Esophagus muscularis mucosa (tissue), 4 donors: ENCODE measurements around the gene PHYHIPL. TPM values are rescaled to one million over a fixed set of nuclear protein-coding genes. Genes with fewer than 3 reads are reported as not detected.

ENCODE experiments used
- DNase-seq: peaks from one replicate; pipeline ENCODE4 v3.0.0-alpha.2; 2017; ENCODE audit errors: extremely low spot score
- H3K27ac ChIP-seq, 4 donors: fragments of 200-600 bp; sonication (generic); replicated peaks in 1 of 4; 1 replicate in 3 of 4; 2 replicates in 1 of 4; pipeline ENCODE4 v1.5.1; 2016 to 2019; ENCODE audit warnings: mild to moderate bottlenecking in 1 of 4
- H3K27me3 ChIP-seq, 4 donors: fragments of 200-600 bp; sonication (generic); one replicate each; pipeline versions ENCODE4 v1.5.1 to v1.6.0; 2016 to 2019
- H3K36me3 ChIP-seq, 4 donors: fragments of 200-600 bp; sonication (generic); one replicate each; pipeline ENCODE4 v1.5.1; 2016 to 2019
- H3K4me1 ChIP-seq, 4 donors: fragments of 200-600 bp; sonication (generic); one replicate each; pipeline ENCODE4 v1.5.1; 2016 to 2019
- H3K4me3 ChIP-seq, 4 donors: fragments of 200-600 bp; sonication (generic); 1 replicate in 2 of 4; 2 replicates in 2 of 4; pipeline ENCODE4 v1.5.1; 2016 to 2019; ENCODE audit warnings: mild to moderate bottlenecking in 4 of 4, moderate library complexity in 1 of 4
- H3K9me3 ChIP-seq, 4 donors: fragments of 200-600 bp; sonication (generic); 1 replicate in 3 of 4; 2 replicates in 1 of 4; pipeline ENCODE4 v1.5.1; 2016 to 2019
- EP300 ChIP-seq: sonication (generic); formaldehyde crosslinking; IDR thresholded peaks from one replicate; pipeline ENCODE4 v1.6.1; 2017; ENCODE audit warnings: antibody characterized with exemption
- POLR2A ChIP-seq: fragments of 450-650 bp; IDR thresholded peaks from one replicate; pipeline ENCODE4 v1.6.1; 2017; ENCODE audit warnings: antibody characterized with exemption, moderate library complexity, mild to moderate bottlenecking, low read depth
- POLR2AphosphoS5 ChIP-seq, 2 donors: sonication (generic); formaldehyde crosslinking; IDR thresholded peaks; one replicate each; pipeline ENCODE4 v1.6.1; 2017; ENCODE audit warnings: antibody characterized with exemption in 2 of 2
- WGBS: methylation state at CpG from one replicate; pipeline ENCODE4 v1.1.5; 2018; 5-methylcytosine and 5-hydroxymethylcytosine counted together
- intact Hi-C: fragments of 100-400 bp; cut with DNase I; formaldehyde crosslinking; loops from one replicate; pipeline ENCODE4 v1.15.1; 2023
- total RNA-seq, 4 donors: library from RNA; depleted of rRNA; stranded (reverse); fragments of >200 nt; gene quantifications; one replicate each; pipeline versions ENCODE4 v1.1.0 to v1.2.1, GENCODE V29; 2016
- TF ChIP-seq, protein P1 (sequence below), 3 experiments: fragments of 200-600 bp in 2 of 3; fragments of 450-650 bp in 1 of 3; sonication (generic) in 2 of 3; IDR thresholded peaks; one replicate each; pipeline ENCODE4 v1.5.1; 2017 to 2019; ENCODE audit warnings: antibody characterized with exemption in 3 of 3, mild to moderate bottlenecking in 2 of 3, moderate library complexity in 1 of 3

PHYHIPL gene
- total RNA-seq, 4 donors from 2014 or later = 0.34 to 1.7 (median 0.76) TPM

DNA sequence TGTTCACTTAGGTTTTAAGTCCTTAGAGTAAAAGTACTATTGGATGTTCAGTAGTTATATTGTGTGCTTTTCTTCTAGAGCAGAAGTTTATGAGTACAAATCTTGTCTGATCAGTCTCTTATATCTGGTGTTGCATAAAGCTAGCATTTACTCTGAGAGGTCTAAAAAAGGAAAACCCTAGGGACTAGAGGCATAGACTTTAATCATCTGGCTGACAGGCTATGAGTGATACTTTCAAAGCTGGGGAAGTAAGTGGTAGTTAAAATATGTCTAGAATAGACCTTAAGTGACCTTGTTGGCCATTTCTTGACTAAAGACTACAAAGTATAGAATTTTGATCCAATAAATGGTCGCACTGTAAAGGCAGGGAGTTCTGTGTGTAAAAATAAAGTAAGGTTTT, 32.9 kb upstream of the PHYHIPL start:
- no peak for DNase-seq
- Histone ChIP-seq H3K36me3 (no peaks in the 10 kb centered on the region), H3K9me3 (no peaks in the 10 kb centered on the region), H3K4me3 (no peak overlapping the region), H3K27me3 (no peaks in the 10 kb centered on the region), H3K4me1 (no peaks in the 10 kb centered on the region), H3K27ac (no peak overlapping the region)
- TF ChIP-seq EP300 (no peak), POLR2A (no peak), POLR2AphosphoS5 (IDR thresholded peaks at IDR 0.05) (no peak)
- TF ChIP-seq, protein P1, sequence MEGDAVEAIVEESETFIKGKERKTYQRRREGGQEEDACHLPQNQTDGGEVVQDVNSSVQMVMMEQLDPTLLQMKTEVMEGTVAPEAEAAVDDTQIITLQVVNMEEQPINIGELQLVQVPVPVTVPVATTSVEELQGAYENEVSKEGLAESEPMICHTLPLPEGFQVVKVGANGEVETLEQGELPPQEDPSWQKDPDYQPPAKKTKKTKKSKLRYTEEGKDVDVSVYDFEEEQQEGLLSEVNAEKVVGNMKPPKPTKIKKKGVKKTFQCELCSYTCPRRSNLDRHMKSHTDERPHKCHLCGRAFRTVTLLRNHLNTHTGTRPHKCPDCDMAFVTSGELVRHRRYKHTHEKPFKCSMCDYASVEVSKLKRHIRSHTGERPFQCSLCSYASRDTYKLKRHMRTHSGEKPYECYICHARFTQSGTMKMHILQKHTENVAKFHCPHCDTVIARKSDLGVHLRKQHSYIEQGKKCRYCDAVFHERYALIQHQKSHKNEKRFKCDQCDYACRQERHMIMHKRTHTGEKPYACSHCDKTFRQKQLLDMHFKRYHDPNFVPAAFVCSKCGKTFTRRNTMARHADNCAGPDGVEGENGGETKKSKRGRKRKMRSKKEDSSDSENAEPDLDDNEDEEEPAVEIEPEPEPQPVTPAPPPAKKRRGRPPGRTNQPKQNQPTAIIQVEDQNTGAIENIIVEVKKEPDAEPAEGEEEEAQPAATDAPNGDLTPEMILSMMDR (IDR thresholded peaks at IDR 0.05) = no peak
- 69% methylated on average over 1 of the region's 1 CpG for WGBS
- intact Hi-C loops = no loop called here

DNA sequence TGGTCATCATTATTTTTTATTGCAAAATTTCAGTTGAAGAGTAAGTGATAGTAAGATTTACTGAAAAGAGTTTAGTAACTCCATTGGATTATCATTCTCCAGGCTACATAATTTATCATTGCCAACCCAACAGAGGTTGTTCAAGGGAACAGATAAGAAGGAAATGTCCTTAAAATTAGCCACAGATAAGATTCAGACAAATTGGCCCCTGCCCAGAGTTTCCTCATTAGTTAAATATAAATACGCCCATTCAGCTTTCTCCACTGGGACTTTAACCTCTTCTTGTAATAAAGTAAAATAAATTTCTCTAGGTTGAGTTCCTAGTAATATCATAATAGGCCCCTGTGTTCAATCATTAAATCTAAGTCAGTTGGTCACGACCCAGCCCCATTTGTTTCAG, 27.7 kb upstream of the PHYHIPL start:
- Histone ChIP-seq H3K27me3 (no peaks in the 10 kb centered on the region), H3K27ac (no peak overlapping the region), H3K4me1 (no peaks in the 10 kb centered on the region), H3K4me3 (no peak overlapping the region), H3K9me3 (no peaks in the 10 kb centered on the region), H3K36me3 (no peaks in the 10 kb centered on the region)
- intact Hi-C loops = no loop called here
- 62% methylated on average over 2 of the region's 2 CpGs for WGBS
- no peak for TF ChIP-seq POLR2AphosphoS5 (IDR thresholded peaks at IDR 0.05)
- no peak for DNase-seq

DNA sequence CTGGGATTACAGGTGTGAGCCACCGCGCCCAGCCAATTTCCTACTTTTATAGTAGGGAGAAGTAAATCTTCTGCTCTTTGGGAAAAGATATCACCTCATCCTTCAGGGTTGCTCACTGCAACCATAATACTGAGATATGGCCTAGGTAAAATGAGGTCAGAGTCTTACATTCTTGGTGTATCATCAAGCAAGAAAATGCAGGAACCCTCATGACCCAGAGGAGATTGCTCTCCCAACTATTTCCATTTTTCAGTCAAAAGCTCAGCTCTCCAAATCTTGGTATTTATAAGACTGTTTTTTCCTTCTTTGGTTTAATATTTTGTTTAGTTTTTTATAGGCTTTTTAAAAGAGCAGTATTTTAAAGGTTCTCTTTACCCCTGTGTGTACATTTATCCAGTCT, 20.9 kb upstream of the PHYHIPL start:
- intact Hi-C loops = no loop called here
- H3K4me1 ChIP-seq = no peaks in the 10 kb centered on the region
- no peaks in the 10 kb centered on the region for H3K36me3 ChIP-seq
- WGBS = 100% methylated on average over 2 of the region's 2 CpGs
- no peak overlapping the region for H3K27ac ChIP-seq
- H3K9me3 ChIP-seq = no peaks in the 10 kb centered on the region
- no peaks in the 10 kb centered on the region for H3K27me3 ChIP-seq
- TF ChIP-seq POLR2A = no peak
- TF ChIP-seq EP300 = no peak
- TF ChIP-seq POLR2AphosphoS5 (IDR thresholded peaks at IDR 0.05) = no peak
- TF ChIP-seq, protein P1 (IDR thresholded peaks at IDR 0.05) = no peak
- H3K4me3 ChIP-seq = no peak overlapping the region
- DNase-seq = no peak

DNA sequence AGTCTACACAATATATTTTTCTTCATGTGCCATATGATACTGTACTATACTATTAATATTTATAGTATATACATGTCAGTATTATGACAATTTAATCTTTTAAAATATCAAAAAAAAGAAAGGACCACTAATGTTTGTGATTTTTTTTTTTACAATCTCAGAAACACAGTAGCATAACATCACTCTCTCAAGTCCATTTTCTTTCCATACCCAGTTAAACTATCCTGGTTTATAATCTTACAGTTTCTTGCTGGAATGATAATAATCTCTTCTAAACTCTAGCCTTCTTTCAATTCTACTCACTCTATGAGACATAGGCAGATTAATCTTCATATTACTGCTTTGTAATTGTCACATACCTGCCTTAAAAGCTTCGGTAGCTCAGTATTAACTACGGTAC, 8.9 kb upstream of the PHYHIPL start:
- WGBS = 98% methylated on average over 2 of the region's 2 CpGs
- Histone ChIP-seq H3K4me3 (no peak overlapping the region), H3K4me1 (no peaks in the 10 kb centered on the region), H3K27me3 (no peaks in the 10 kb centered on the region), H3K9me3 (peaks cover 0 to 7% (median 0%) of the 10 kb centered on the region in 4 donors), H3K27ac (no peak overlapping the region), H3K36me3 (no peaks in the 10 kb centered on the region)
- intact Hi-C loops = no loop called here
- TF ChIP-seq POLR2A = no peak
- TF ChIP-seq, protein P1 (IDR thresholded peaks at IDR 0.05) = no peak
- no peak for TF ChIP-seq POLR2AphosphoS5 (IDR thresholded peaks at IDR 0.05)
- no peak for TF ChIP-seq EP300
- DNase-seq = no peak

DNA sequence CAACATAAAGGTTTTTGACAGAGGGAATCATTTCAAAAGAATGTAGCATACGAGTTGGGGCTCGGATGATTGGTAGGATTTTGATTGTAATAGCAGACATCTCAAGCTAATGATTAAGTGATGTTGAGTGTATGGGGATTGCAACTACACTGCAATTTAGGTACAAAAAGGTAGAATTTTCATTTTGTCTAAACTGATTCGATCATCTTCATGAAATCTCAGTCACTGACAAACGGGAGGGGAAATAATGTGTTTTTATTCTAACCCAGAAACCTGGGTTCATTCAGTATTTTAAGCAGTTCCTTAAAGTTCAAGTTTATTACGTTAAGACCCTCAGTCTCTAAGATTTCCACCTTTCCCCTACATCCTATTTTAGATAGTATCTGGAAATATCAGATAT, 3.9 kb upstream of the PHYHIPL start:
- TF ChIP-seq POLR2A = no peak
- TF ChIP-seq, protein P1 (IDR thresholded peaks at IDR 0.05) = no peak
- no peak for TF ChIP-seq EP300
- no peak for TF ChIP-seq POLR2AphosphoS5 (IDR thresholded peaks at IDR 0.05)
- Histone ChIP-seq H3K27me3 (peaks cover 0 to 26% (median 14%) of the 10 kb centered on the region in 4 donors), H3K4me1 (peaks cover 12 to 21% (median 19%) of the 10 kb centered on the region in 4 donors), H3K36me3 (no peaks in the 10 kb centered on the region), H3K4me3 (no peak overlapping the region), H3K27ac (no peak overlapping the region), H3K9me3 (peaks cover 0 to 7% (median 0%) of the 10 kb centered on the region in 4 donors)
- WGBS = 78% methylated on average over 5 of the region's 5 CpGs
- intact Hi-C loops = no loop called here
- no peak for DNase-seq
